Measurements from ENCODE around the gene CLIC6. TPM values are rescaled to one million over a fixed set of nuclear protein-coding genes. Genes with fewer than 3 reads are reported as not detected.

Gene CLIC6
- total and polyA plus RNA-seq, 7 donors: 0.50 to 35.5 (median 7.7) TPM

GRCh38 chr21:34765619-34766018, 96.8 kb downstream of the CLIC6 start:
- WGBS, 3 donors: 91 to 94% (median 93%) methylated on average over 4 of the region's 4 CpGs
- intact Hi-C loops (cut with DNase I): no loop called here
- no peak for ATAC-seq

GRCh38 chr21:34766862-34767261, 98.1 kb downstream of the CLIC6 start:
- H3K36me3 ChIP-seq (ENCODE audit: insufficient read depth in 1 of 2, low read depth in 1 of 2): no peaks in the 10 kb centered on the region
- no peaks in the 10 kb centered on the region for H3K9me3 ChIP-seq
- H3K27ac ChIP-seq: no peak overlapping the region
- ATAC-seq: no peak
- WGBS, 3 donors: 74 to 84% (median 77%) methylated on average over 3 of the region's 3 CpGs
- no peaks in the 10 kb centered on the region for H3K27me3 ChIP-seq (ENCODE audit: insufficient read depth in 3 of 3, low read length in 2 of 3)
- no peak for DNase-seq
- H3K4me3 ChIP-seq: no peak overlapping the region
- no peaks in the 10 kb centered on the region for H3K4me1 ChIP-seq
- TF ChIP-seq CTCF (IDR thresholded peaks at IDR 0.05): no peak
- intact Hi-C loops (cut with DNase I): no loop called here

More at GRCh38 chr21:34765619-34766018, 96.8 kb downstream of the CLIC6 start:
- no peak overlapping the region for H3K27ac ChIP-seq
- H3K36me3 ChIP-seq (ENCODE audit: insufficient read depth in 1 of 2, low read depth in 1 of 2): no peaks in the 10 kb centered on the region
- no peak overlapping the region for H3K4me3 ChIP-seq
- no peaks in the 10 kb centered on the region for H3K27me3 ChIP-seq (ENCODE audit: insufficient read depth in 3 of 3, low read length in 2 of 3)
- no peak for TF ChIP-seq CTCF (IDR thresholded peaks at IDR 0.05)
- DNase-seq: no peak
- H3K9me3 ChIP-seq: no peaks in the 10 kb centered on the region
- H3K4me1 ChIP-seq: no peaks in the 10 kb centered on the region

Other genes with a start within 250 kb of the CLIC6 start
- not detected for gene SMIM34, start 245.0 kb upstream of the CLIC6 start, total RNA-seq
- gene SMIM34, start 245.0 kb upstream of the CLIC6 start, polyA plus RNA-seq: not detected
- 1 to 10 TPM in 1 of 4 donors, under 1 TPM in 1, not detected in 2; 0.40 to 1.5 TPM for gene KCNE1, start 156.8 kb upstream of the CLIC6 start, total RNA-seq
- gene KCNE1, start 156.8 kb upstream of the CLIC6 start, polyA plus RNA-seq: under 1 TPM in 2 of 3 donors, not detected in 1; 0.26 to 0.35 TPM
- gene RCAN1, start 53.9 kb upstream of the CLIC6 start, total RNA-seq: 10 to 100 TPM; 24.9 to 38.4 (median 26.1) TPM
- gene RCAN1, start 53.9 kb upstream of the CLIC6 start, polyA plus RNA-seq: 10 to 100 TPM; 57.4 to 94.9 (median 88.0) TPM

Data from psoas muscle (tissue), 8 donors.